Measurements from ENCODE around the gene RNF26. TPM values are rescaled to one million over a fixed set of nuclear protein-coding genes. Genes with fewer than 3 reads are reported as not detected.

The RNF26 gene
- total and polyA plus RNA-seq, 3 donors from 2014 or later: 28.2 to 37.1 (median 31.0) TPM

DNA sequence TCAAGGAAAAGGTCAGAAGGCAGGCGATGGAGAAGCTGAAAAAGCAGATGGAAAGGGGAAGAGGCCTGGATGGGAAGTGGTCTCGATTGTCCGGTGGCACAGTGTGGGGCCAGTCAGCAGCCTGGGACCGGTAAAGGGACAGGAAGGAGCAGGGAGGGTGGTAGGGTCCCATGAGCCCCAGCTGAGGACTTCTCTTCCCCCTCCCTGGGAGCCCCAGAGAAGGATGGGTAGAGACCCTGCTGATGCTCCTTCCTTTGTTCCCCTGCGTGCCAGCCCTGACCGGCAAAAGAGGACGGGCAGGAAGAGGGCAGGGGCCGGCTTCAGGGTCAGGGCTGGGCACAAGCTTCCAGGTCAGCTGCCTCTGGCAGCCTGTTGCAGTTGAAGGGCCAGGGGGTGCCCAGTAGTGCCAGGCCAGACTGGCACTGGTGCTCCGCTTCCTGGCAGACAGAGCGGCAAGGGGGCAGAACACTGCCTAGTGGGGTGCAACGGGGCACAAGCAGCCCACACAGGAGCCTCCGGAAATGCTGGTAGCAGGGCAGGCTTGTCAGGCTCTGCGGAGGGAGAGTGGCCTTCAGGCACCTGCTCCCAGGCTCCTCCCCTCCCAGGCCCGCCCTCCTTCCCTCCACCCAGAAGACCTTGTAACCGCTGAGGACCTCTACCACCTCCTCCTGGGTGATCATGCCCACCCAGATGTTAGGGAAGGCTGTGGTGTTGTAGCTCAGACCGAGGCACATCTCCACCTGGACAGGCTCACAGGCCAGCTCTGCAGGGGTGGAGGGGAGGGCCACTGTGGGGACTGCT is 7.1 kb downstream of the RNF26 start:
- Histone ChIP-seq H3K4me1 (peaks cover 25% of the 10 kb centered on the region), H3K27me3 (no peaks in the 10 kb centered on the region), H3K9me3 (no peaks in the 10 kb centered on the region), H3K36me3 (ENCODE audit: low read depth, missing control alignments) (no peaks in the 10 kb centered on the region), H3K4me3 (no peak overlapping the region), H3K27ac (no peak overlapping the region)
- WGBS, 2 donors: 47 to 65% methylated on average over 11 to 15 of the region's 16 CpGs
- TF ChIP-seq, protein P1, sequence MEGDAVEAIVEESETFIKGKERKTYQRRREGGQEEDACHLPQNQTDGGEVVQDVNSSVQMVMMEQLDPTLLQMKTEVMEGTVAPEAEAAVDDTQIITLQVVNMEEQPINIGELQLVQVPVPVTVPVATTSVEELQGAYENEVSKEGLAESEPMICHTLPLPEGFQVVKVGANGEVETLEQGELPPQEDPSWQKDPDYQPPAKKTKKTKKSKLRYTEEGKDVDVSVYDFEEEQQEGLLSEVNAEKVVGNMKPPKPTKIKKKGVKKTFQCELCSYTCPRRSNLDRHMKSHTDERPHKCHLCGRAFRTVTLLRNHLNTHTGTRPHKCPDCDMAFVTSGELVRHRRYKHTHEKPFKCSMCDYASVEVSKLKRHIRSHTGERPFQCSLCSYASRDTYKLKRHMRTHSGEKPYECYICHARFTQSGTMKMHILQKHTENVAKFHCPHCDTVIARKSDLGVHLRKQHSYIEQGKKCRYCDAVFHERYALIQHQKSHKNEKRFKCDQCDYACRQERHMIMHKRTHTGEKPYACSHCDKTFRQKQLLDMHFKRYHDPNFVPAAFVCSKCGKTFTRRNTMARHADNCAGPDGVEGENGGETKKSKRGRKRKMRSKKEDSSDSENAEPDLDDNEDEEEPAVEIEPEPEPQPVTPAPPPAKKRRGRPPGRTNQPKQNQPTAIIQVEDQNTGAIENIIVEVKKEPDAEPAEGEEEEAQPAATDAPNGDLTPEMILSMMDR (IDR thresholded peaks at IDR 0.05): no peak
- TF ChIP-seq POLR2A (IDR thresholded peaks at IDR 0.05): no peak
- intact Hi-C loops (cut with DNase I; ENCODE audit: low total_unique reads): no loop called here
- DNase-seq: no peak

DNA sequence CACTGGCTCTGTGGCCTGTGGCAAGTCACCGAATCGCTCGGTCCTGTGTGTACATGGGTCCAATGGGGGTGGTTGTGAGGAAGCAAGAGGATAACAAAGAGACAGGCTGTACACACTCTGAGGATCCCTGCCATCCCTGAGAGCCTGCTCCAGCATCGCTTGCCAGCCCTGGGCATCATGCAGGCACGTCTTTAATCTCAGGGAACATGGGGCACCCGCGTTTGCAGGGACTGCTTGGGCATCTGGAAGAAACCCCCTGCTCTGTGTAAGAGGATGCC is 7.6 kb downstream of the RNF26 start:
- TF ChIP-seq POLR2A (IDR thresholded peaks at IDR 0.05): no peak
- TF ChIP-seq, protein P1 (IDR thresholded peaks at IDR 0.05): no peak
- no peaks in the 10 kb centered on the region for H3K9me3 ChIP-seq
- H3K36me3 ChIP-seq (ENCODE audit: low read depth, missing control alignments): no peaks in the 10 kb centered on the region
- H3K4me3 ChIP-seq: no peak overlapping the region
- intact Hi-C loops (cut with DNase I; ENCODE audit: low total_unique reads): no loop called here
- no peaks in the 10 kb centered on the region for H3K27me3 ChIP-seq
- no peak overlapping the region for H3K27ac ChIP-seq
- no peak for DNase-seq
- peaks cover 25% of the 10 kb centered on the region for H3K4me1 ChIP-seq
- 72 to 80% methylated on average over 1 to 7 of the region's 7 CpGs for WGBS, 2 donors

DNA sequence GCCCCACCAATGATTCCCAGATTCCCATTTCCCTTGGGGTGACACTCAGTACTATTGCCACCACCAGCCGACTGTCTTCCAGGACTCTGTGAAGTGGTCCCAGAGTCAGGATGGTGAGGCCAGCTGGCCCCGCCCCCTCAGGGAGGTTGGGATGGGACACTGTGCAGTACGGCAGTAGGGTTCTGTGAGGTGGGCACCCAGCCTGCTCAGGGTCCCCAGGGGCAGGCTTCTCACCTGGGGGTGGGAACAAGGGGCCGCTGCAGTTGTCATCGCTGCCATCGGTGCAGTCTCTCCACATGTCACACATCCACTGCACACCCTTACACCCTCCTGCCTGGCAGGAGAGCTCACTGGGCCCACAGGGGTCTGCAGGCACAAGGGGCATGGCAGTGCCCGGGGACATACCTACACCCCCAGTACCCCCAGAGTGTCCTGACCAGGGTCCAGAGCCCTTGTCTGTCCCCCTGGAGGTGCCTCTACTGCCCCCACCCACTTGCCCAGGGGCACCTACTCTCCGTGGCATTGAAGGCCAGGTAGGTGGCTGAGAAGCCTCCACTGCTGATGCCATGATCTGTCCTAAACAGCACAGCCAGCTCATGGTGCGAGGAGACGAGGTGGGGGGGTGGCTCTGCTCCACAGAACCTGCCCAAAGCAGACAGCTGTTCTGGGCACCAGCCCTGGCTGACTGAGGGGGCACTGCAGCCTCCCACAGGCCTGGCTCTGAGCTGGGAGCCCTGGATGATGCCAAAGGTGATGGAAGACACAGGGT is 8.2 kb downstream of the RNF26 start:
- H3K4me1 ChIP-seq: peaks cover 25% of the 10 kb centered on the region
- intact Hi-C loops (cut with DNase I; ENCODE audit: low total_unique reads): no loop called here
- no peaks in the 10 kb centered on the region for H3K27me3 ChIP-seq
- DNase-seq: no peak
- TF ChIP-seq, protein P1 (IDR thresholded peaks at IDR 0.05): no peak
- no peak for TF ChIP-seq POLR2A (IDR thresholded peaks at IDR 0.05)
- H3K9me3 ChIP-seq: no peaks in the 10 kb centered on the region
- 85% methylated on average over 6 to 10 of the region's 10 CpGs for WGBS, 2 donors
- no peak overlapping the region for H3K4me3 ChIP-seq
- H3K27ac ChIP-seq: no peak overlapping the region
- H3K36me3 ChIP-seq (ENCODE audit: low read depth, missing control alignments): no peaks in the 10 kb centered on the region

DNA sequence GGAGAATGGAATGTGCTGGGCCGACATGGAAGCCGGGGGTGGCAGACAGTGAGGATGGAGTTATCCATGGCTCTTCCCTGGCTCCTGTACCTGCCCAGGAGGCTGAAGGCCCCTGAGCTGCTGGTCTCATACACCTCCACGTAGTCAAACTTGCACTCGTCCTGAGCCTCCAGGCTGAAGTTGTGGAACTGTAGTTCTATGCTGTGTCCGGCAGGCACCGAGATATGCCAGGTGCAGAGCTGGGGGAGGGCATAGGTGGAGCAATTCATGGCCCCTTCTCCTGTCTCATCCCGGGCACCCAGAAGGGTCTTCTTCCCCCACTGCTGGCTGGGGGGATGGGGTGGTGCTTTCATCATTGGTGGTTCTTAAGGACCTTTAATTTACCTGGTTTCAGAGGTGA is 9.4 kb downstream of the RNF26 start:
- no peaks in the 10 kb centered on the region for H3K36me3 ChIP-seq (ENCODE audit: low read depth, missing control alignments)
- H3K9me3 ChIP-seq: no peaks in the 10 kb centered on the region
- H3K27me3 ChIP-seq: no peaks in the 10 kb centered on the region
- intact Hi-C loops (cut with DNase I; ENCODE audit: low total_unique reads): no loop called here
- no peak for DNase-seq
- no peak overlapping the region for H3K27ac ChIP-seq
- peaks cover 20% of the 10 kb centered on the region for H3K4me1 ChIP-seq
- WGBS, 2 donors: 92 to 96% methylated on average over 5 to 7 of the region's 7 CpGs
- no peak overlapping the region for H3K4me3 ChIP-seq
- TF ChIP-seq, protein P1 (IDR thresholded peaks at IDR 0.05): no peak
- TF ChIP-seq POLR2A (IDR thresholded peaks at IDR 0.05): no peak
